CD8-positive, alpha-beta memory T cell (primary cell): ENCODE data around the gene PAAF1. TPM values are rescaled to one million over a fixed set of nuclear protein-coding genes. Genes with fewer than 3 reads are reported as not detected.

Source experiments
- CTCF ChIA-PET: fragments of 350-600 bp; sonication (Branson Sonifier 250); formaldehyde crosslinking; loops from one replicate; lab custom pipeline; 2021; ENCODE audit warnings: antibody characterized with exemption; lab: Charles Lee
- POLR2A ChIA-PET: fragments of 350-600 bp; sonication (Branson Sonifier 250); formaldehyde crosslinking; loops from one replicate; lab custom pipeline; 2021; ENCODE audit warnings: antibody characterized with exemption; lab: Charles Lee
- DNase-seq, 5 donors: peaks; one replicate each; pipeline versions ENCODE4 v3.0.0 to v3.0.0-alpha.2; 2020 to 2022; ENCODE audit warnings: mixed read lengths in 1 of 5
- H3K27ac ChIP-seq: one replicate; pipeline ENCODE4 v1.7.0; 2013; ENCODE audit warnings: low read depth, mild to moderate bottlenecking, low read length, moderate library complexity
- H3K27me3 ChIP-seq: 2 replicates; pipeline ENCODE4 v1.7.0; 2013; ENCODE audit warnings: low read length, mild to moderate bottlenecking; ENCODE audit not compliant: insufficient read depth, poor library complexity, severe bottlenecking
- H3K36me3 ChIP-seq: 2 replicates; pipeline ENCODE4 v1.7.0; 2013; ENCODE audit warnings: mild to moderate bottlenecking, low read length, moderate library complexity; ENCODE audit not compliant: insufficient read depth
- H3K4me1 ChIP-seq: 2 replicates; pipeline ENCODE4 v1.7.0; 2013; ENCODE audit warnings: mild to moderate bottlenecking, low read length, moderate library complexity; ENCODE audit not compliant: insufficient read depth
- H3K4me3 ChIP-seq: 2 replicates; pipeline ENCODE4 v1.7.0; 2013; ENCODE audit warnings: mild to moderate bottlenecking, low read length
- H3K9me3 ChIP-seq: 2 replicates; pipeline ENCODE4 v1.7.0; 2013; ENCODE audit warnings: mild to moderate bottlenecking, low read length
- H3K27ac Mint-ChIP-seq, 8 donors: one replicate each; pipeline ENCODE4 v1.8.0; 2020 to 2021; ENCODE audit warnings: mixed read lengths in 8 of 8, mild to moderate bottlenecking in 6 of 8, inconsistent platforms in 3 of 8, moderate library complexity in 3 of 8
- H3K27me3 Mint-ChIP-seq, 2 donors: one replicate each; pipeline ENCODE4 v1.8.0; 2020 to 2021; ENCODE audit warnings: mixed read lengths in 2 of 2, mild to moderate bottlenecking in 1 of 2, moderate library complexity in 1 of 2
- H3K36me3 Mint-ChIP-seq, 3 donors: one replicate each; pipeline ENCODE4 v1.8.0; 2020 to 2021; ENCODE audit warnings: mixed read lengths in 3 of 3, inconsistent platforms in 1 of 3, mild to moderate bottlenecking in 1 of 3
- H3K4me1 Mint-ChIP-seq, 3 donors: one replicate each; pipeline ENCODE4 v1.8.0; 2020 to 2021; ENCODE audit warnings: mixed read lengths in 3 of 3, inconsistent platforms in 1 of 3, mild to moderate bottlenecking in 1 of 3
- H3K4me3 Mint-ChIP-seq, 7 donors: one replicate each; pipeline ENCODE4 v1.8.0; 2020 to 2021; ENCODE audit warnings: mixed read lengths in 7 of 7, mild to moderate bottlenecking in 6 of 7, moderate library complexity in 4 of 7, inconsistent platforms in 2 of 7
- H3K9me3 Mint-ChIP-seq, 5 donors: one replicate each; pipeline ENCODE4 v1.8.0; 2020 to 2022; ENCODE audit warnings: mixed read lengths in 5 of 5, mild to moderate bottlenecking in 3 of 5, moderate library complexity in 2 of 5, inconsistent platforms in 1 of 5
- polyA plus RNA-seq: library from polyadenylated mRNA; unstranded; fragments of 300-500 nt; fragmentation: Illumina TruSeq; gene quantifications from one replicate; pipeline ENCODE4 v1.2.3, GENCODE V29; 2021
- total RNA-seq, 2 experiments: library from RNA; stranded (reverse); gene quantifications; one replicate each; pipeline ENCODE4 v1.2.3, GENCODE V29; 2021

The PAAF1 gene
- total and polyA plus RNA-seq, 3 experiments from 2014 or later, result 18.9 to 29.5 (median 27.1) TPM

DNA sequence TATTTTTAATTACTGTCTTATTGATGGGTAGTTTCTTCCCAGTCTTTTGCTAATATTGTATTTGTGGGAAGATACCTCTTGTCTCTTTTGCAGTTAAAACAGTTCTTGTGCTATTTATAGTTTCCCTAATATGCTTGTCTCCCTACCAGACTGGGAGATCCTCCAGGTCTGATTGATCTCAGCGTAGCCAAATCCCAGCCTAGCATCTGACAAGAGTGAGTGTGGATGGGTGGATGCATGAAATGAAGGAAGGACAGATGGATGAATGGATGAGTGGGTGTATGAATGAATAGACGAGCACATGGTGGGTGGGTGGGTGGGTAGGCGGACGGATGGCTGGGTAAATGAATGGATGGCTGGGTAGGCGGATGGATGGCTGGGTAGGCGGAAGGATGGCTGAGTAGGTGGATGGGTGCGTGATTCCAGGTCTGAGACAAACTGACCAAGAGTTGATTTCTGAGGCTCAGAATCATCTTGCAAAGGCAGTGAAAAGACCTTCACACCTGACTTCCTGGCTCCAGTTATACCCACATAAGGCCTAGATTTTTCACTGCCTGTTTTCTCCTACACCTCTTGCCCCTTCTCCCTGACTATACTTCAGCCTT lies 85.4 kb downstream of the PAAF1 start:
- H3K9me3 ChIP-seq, result no peaks in the 10 kb centered on the region
- H3K36me3 ChIP-seq, result no peaks in the 10 kb centered on the region
- ChIA-PET CTCF (interaction anchor here (2.9 kb wide), 1 partner anchor 73 kb away, joined by 17 read pairs; no protein-coding TSS in a partner anchor), POLR2A (no interaction called here)
- H3K27ac ChIP-seq, result no peak overlapping the region
- H3K27me3 ChIP-seq, result no peaks in the 10 kb centered on the region
- no peak overlapping the region for H3K4me3 ChIP-seq
- H3K27me3 Mint-ChIP-seq, result peaks cover under 1 to 4% of the 10 kb centered on the region in 2 donors
- peaks cover 10 to 22% (median 16%) of the 10 kb centered on the region in 3 donors for H3K4me1 Mint-ChIP-seq
- peaks cover 23% of the 10 kb centered on the region for H3K4me1 ChIP-seq
- no peaks in the 10 kb centered on the region for H3K36me3 Mint-ChIP-seq
- H3K27ac Mint-ChIP-seq, result no peak overlapping the region
- no peak overlapping the region for H3K4me3 Mint-ChIP-seq
- no peak for DNase-seq
- no peaks in the 10 kb centered on the region for H3K9me3 Mint-ChIP-seq

DNA sequence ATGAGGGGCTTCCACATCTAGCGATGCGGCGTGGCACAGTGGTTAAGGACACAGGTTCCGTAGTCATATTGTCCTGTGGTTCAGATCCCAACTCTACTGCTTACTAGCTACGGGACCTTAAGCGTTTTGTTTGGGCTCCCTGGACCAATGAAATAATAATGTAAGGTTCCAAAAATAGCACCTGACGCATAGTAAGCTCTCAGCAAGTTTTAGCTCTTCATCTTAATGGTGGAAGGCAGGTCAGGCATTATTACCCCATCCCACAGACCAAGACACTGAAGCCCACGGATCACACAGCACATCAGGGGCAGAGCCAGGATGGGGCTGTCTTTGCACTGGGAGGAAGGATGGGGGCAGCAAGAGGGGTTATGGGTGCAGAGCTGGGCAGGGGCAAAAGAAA lies 87.1 kb downstream of the PAAF1 start:
- ChIA-PET CTCF (interaction anchor here (0.7 to 4.9 kb wide), 23 partner anchors 9 to 292 kb away, joined by 3 to 48 read pairs (median 5); partner anchors contain the start of genes C2CD3, PPME1, RAB6A and UCP2), POLR2A (interaction anchor here (0.6 to 0.7 kb wide), 2 partner anchors 16 to 42 kb away, joined by 3 read pairs; no protein-coding TSS in a partner anchor)
- Histone ChIP-seq H3K36me3 (no peaks in the 10 kb centered on the region), H3K4me1 (peaks cover 39% of the 10 kb centered on the region), H3K27ac (no peak overlapping the region), H3K9me3 (no peaks in the 10 kb centered on the region), H3K27me3 (no peaks in the 10 kb centered on the region), H3K4me3 (no peak overlapping the region)
- Mint-ChIP-seq H3K27me3 (no peaks in the 10 kb centered on the region), H3K27ac (peak overlapping the region in 4 of 8 donors; percentile 13 to 92 (median 53)), H3K4me1 (peaks cover 20 to 38% (median 30%) of the 10 kb centered on the region in 3 donors), H3K36me3 (no peaks in the 10 kb centered on the region), H3K9me3 (no peaks in the 10 kb centered on the region), H3K4me3 (peak overlapping the region in 2 of 7 donors; percentile 41 to 72)
- DNase-seq, result no peak

DNA sequence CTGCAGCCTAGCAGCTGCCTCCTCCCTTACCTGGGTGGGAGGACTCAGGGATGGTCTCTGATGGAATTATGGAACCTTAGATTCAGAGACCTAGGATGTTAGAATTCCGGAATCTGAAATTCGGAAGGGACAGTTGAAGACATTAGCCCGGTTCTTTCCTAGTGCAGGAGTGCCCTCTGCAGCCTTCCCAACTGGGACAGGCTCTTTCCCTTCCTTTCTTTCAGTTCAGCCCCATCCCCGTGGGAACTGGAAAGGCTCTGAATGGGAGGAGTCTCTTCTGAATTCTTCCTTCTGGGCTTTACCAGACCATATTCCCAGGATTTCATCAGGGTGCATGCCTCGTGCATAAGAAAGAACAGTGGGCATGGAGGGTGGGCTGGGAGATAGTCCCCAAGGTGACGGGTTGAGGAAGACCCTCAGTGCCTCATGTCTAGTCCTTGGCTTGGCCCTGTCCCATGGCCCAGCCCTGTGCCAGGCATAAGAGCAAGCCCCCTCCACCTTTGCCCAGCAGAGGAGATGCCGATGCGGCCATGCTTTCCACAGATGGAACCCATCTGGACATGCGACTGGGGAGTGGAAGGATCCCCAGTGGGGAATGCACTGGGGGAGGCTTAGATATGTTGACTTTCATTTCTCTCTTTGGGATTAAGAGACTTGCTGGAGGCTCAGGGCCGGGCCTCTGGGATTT lies 88.4 kb downstream of the PAAF1 start:
- peaks cover 33 to 52% (median 43%) of the 10 kb centered on the region in 3 donors for H3K4me1 Mint-ChIP-seq
- peak overlapping the region in 2 of 8 donors; percentile 27 to 69 for H3K27ac Mint-ChIP-seq
- H3K36me3 Mint-ChIP-seq, result no peaks in the 10 kb centered on the region
- H3K27me3 Mint-ChIP-seq, result no peaks in the 10 kb centered on the region
- DNase-seq, result no peak
- H3K9me3 Mint-ChIP-seq, result no peaks in the 10 kb centered on the region
- Histone ChIP-seq H3K27ac (no peak overlapping the region), H3K36me3 (no peaks in the 10 kb centered on the region), H3K4me3 (no peak overlapping the region), H3K27me3 (no peaks in the 10 kb centered on the region), H3K4me1 (peaks cover 52% of the 10 kb centered on the region), H3K9me3 (no peaks in the 10 kb centered on the region)
- ChIA-PET POLR2A (no interaction called here), CTCF (interaction anchor here (0.7 to 4.9 kb wide), 17 partner anchors 10 to 141 kb away, joined by 3 to 48 read pairs (median 5); partner anchors contain the start of genes UCP2 and UCP3)
- no peak overlapping the region for H3K4me3 Mint-ChIP-seq

DNA sequence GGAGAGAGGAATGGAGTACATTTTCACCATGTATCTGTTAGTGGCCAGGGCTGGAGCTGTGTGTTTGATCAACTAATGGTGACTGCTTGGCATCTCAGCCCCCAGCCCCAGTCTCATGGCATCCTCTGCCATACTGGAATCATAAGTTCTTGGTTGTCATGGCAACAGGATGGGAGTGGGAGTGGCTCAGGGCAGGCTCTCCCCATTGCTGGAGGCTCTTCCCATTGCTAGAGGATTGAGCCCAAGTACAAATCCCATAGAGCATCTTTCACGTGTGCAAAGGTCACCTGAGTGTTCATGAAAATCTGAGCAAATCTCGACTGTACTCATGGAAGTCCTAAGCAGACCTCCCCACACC lies 88.9 kb downstream of the PAAF1 start:
- ChIA-PET CTCF (interaction anchor here (1.3 to 4.9 kb wide), 2 partner anchors 12 to 39 kb away, joined by 4 to 48 read pairs; no protein-coding TSS in a partner anchor), POLR2A (no interaction called here)
- no peak overlapping the region for H3K27ac ChIP-seq
- H3K4me1 Mint-ChIP-seq, result peaks cover 38 to 57% (median 49%) of the 10 kb centered on the region in 3 donors
- H3K27me3 ChIP-seq, result no peaks in the 10 kb centered on the region
- DNase-seq, result no peak
- no peaks in the 10 kb centered on the region for H3K9me3 ChIP-seq
- H3K4me3 ChIP-seq, result no peak overlapping the region
- no peaks in the 10 kb centered on the region for H3K27me3 Mint-ChIP-seq
- no peaks in the 10 kb centered on the region for H3K9me3 Mint-ChIP-seq
- H3K27ac Mint-ChIP-seq, result peak overlapping the region in 6 of 8 donors; percentile 36 to 69 (median 52)
- H3K4me1 ChIP-seq, result peaks cover 58% of the 10 kb centered on the region
- no peaks in the 10 kb centered on the region for H3K36me3 Mint-ChIP-seq
- H3K36me3 ChIP-seq, result no peaks in the 10 kb centered on the region
- no peak overlapping the region for H3K4me3 Mint-ChIP-seq

DNA sequence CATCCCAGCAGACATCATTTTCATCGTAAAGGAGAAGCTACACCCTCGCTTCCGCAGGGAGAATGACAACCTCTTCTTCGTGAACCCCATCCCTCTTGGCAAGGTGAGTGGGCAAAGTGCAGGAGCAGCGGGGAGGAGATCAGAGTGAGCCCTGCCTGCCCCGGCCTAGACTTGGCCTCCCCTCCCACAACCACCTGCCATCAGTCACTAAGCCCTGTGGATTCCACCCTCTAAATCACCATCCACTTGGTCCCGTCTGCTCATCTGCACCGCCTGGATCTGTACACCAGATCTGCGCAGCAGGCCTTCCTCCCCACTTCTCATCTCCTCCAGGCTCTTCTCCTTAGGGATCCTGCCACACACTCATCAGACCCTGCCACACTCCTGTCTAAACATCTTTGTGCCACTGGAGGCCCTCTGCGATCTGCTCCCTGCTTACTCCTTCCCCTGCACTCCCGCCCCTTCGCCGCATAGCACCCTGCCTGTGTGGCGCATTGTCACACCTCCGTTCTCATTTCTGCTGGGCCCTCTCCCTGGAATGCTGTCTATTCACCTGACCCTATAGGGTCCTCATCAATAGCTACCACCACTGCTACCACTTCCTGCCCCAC lies 91.7 kb downstream of the PAAF1 start:
- CTCF ChIA-PET, result interaction anchor here (0.7 to 4.9 kb wide), 3 partner anchors 9 to 37 kb away, joined by 3 to 48 read pairs (median 40); partner anchors contain the start of gene UCP2
- POLR2A ChIA-PET, result interaction anchor here (0.5 to 8.8 kb wide), 4 partner anchors 13 to 47 kb away, joined by 3 to 150 read pairs (median 6); partner anchors contain the start of gene UCP2
- Histone ChIP-seq H3K4me1 (peaks cover 84% of the 10 kb centered on the region), H3K4me3 (no peak overlapping the region), H3K36me3 (no peaks in the 10 kb centered on the region), H3K27me3 (no peaks in the 10 kb centered on the region), H3K27ac (no peak overlapping the region), H3K9me3 (no peaks in the 10 kb centered on the region)
- no peaks in the 10 kb centered on the region for H3K27me3 Mint-ChIP-seq
- peaks cover 61 to 84% (median 76%) of the 10 kb centered on the region in 3 donors for H3K4me1 Mint-ChIP-seq
- peak overlapping the region; percentile 76 to 97 (median 88) for H3K27ac Mint-ChIP-seq
- peaks cover 0 to 1% (median 0%) of the 10 kb centered on the region in 3 donors for H3K36me3 Mint-ChIP-seq
- no peaks in the 10 kb centered on the region for H3K9me3 Mint-ChIP-seq
- H3K4me3 Mint-ChIP-seq, result peak overlapping the region in 6 of 7 donors; percentile 9 to 66 (median 50)
- DNase-seq, result no peak

DNA sequence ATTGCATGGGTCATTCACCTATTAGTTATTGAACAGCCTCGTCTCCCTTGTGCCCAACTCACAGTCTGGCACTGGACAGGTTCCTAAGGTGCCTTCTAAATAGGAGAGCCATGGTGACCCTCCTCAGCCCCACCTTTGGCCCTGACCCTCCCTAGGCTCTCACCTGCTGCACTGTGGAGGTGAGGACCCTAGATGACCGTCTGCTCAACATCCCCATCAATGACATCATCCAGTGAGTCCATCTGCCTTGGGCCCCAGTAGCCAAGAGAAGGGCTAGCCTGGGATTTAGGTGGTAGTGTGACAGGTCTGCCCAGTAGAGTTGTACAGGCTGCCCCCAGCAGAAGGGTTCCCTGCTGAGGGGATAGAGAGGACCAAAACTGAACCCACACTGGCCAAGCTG lies 92.3 kb downstream of the PAAF1 start:
- Mint-ChIP-seq H3K4me3 (peak overlapping the region in 5 of 7 donors; percentile 22 to 66 (median 55)), H3K4me1 (peaks cover 64 to 87% (median 78%) of the 10 kb centered on the region in 3 donors), H3K9me3 (no peaks in the 10 kb centered on the region), H3K27me3 (no peaks in the 10 kb centered on the region), H3K27ac (peak overlapping the region; percentile 76 to 98 (median 94)), H3K36me3 (peaks cover 2 to 6% (median 2%) of the 10 kb centered on the region in 3 donors)
- Histone ChIP-seq H3K36me3 (no peaks in the 10 kb centered on the region), H3K9me3 (no peaks in the 10 kb centered on the region), H3K27me3 (no peaks in the 10 kb centered on the region), H3K4me1 (peaks cover 87% of the 10 kb centered on the region), H3K4me3 (no peak overlapping the region), H3K27ac (no peak overlapping the region)
- POLR2A ChIA-PET, result interaction anchor here (0.5 to 8.8 kb wide), 6 partner anchors 12 to 202 kb away, joined by 3 to 150 read pairs (median 4); partner anchors contain the start of genes C2CD3, PPME1 and UCP2
- CTCF ChIA-PET, result interaction anchor here (1.1 to 4.3 kb wide), 3 partner anchors 12 to 64 kb away, joined by 3 to 40 read pairs (median 3); partner anchors contain the start of gene UCP2
- DNase-seq, result no peak

DNA sequence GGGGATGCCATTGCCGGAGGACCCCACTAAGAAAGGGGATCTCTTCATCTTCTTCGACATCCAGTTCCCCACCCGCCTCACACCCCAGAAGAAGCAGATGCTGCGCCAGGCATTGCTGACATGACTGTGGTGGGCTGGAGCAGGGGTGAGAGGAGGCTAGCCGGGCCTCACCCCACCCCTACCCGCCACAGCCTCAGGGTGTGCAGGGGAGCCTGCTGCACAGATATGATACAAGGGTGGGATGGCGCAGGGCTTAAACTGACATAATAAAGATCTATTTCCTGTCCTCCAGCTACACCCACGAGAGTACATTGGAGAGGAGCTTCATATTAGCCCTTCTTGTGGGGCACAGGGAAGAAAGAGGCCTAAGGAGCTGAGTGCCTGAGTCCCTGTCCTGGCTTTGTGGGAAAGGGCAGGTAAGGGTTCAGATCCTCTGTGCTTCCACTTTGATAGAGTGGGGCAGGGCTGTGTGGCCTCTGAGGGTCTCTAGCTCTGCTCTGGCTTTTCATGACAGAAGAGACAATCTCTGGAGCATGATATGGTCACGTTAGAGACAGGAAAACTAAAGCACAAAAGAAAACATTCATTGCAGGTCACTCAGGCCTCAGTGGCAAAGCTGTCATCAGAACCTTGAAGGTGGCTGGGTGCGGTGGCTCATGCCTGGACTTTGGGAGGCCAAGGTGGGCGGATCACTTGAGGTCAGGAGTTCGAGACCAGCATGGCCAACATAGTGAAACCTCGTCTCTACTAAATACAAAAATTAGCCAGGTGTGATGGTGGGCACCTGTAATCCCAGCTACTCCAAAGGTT lies 93.4 kb downstream of the PAAF1 start:
- Histone ChIP-seq H3K4me3 (no peak overlapping the region), H3K9me3 (no peaks in the 10 kb centered on the region), H3K27me3 (no peaks in the 10 kb centered on the region), H3K36me3 (peaks cover 9% of the 10 kb centered on the region), H3K4me1 (peaks cover 87% of the 10 kb centered on the region), H3K27ac (peak overlapping the region; percentile 26)
- Mint-ChIP-seq H3K27ac (peak overlapping the region; percentile 76 to 98 (median 94)), H3K4me3 (peak overlapping the region in 6 of 7 donors; percentile 3 to 81 (median 58)), H3K27me3 (no peaks in the 10 kb centered on the region), H3K36me3 (peaks cover 6 to 17% (median 11%) of the 10 kb centered on the region in 3 donors), H3K4me1 (peaks cover 71 to 90% (median 81%) of the 10 kb centered on the region in 3 donors), H3K9me3 (no peaks in the 10 kb centered on the region)
- POLR2A ChIA-PET, result interaction anchor here (0.9 to 8.8 kb wide), 7 partner anchors 11 to 201 kb away, joined by 3 to 150 read pairs (median 4); partner anchors contain the start of genes C2CD3, PPME1 and UCP2
- CTCF ChIA-PET, result interaction anchor here (1.1 to 4.3 kb wide), 5 partner anchors 11 to 201 kb away, joined by 3 to 40 read pairs (median 4); partner anchors contain the start of genes C2CD3, PPME1 and UCP2
- peak in 4 of 5 donors; percentile 36 to 71 (median 58) for DNase-seq
